Activated B cell treated with CpG ODN at 0.5 μM for 24 hours (primary cell): ENCODE measurements around the gene RFX2. TPM values are rescaled to one million over a fixed set of nuclear protein-coding genes. Genes with fewer than 3 reads are reported as not detected.

Experiments used
- ATAC-seq: fragments of 200-7000 bp; cut with Tn5 transposase; one replicate; pipeline ENCODE4 v1.10.0; 2021; ENCODE audit warnings: low read depth, mild to moderate bottlenecking, moderate library complexity
- CTCF ChIA-PET: fragments of 350-600 bp; sonication (Branson Sonifier 250); formaldehyde crosslinking; loops from one replicate; lab custom pipeline; 2021; ENCODE audit warnings: antibody characterized with exemption; lab: Charles Lee
- POLR2A ChIA-PET: fragments of 350-600 bp; sonication (Branson Sonifier 250); formaldehyde crosslinking; loops from one replicate; lab custom pipeline; 2021; ENCODE audit warnings: antibody characterized with exemption; lab: Charles Lee
- DNase-seq: peaks from one replicate; pipeline ENCODE4 v3.0.0; 2022
- H3K27ac Mint-ChIP-seq: one replicate; pipeline ENCODE4 v1.8.0; 2020; ENCODE audit warnings: mixed read lengths
- H3K27me3 Mint-ChIP-seq: one replicate; pipeline ENCODE4 v1.8.0; 2021; ENCODE audit warnings: mixed read lengths
- H3K36me3 Mint-ChIP-seq: one replicate; pipeline ENCODE4 v1.8.0; 2021; ENCODE audit warnings: low read depth, mixed read lengths
- H3K4me1 Mint-ChIP-seq: one replicate; pipeline ENCODE4 v1.8.0; 2021; ENCODE audit warnings: mixed read lengths
- H3K4me3 Mint-ChIP-seq: one replicate; pipeline ENCODE4 v1.8.0; 2020; ENCODE audit warnings: mild to moderate bottlenecking, mixed read lengths
- H3K9me3 Mint-ChIP-seq: one replicate; pipeline ENCODE4 v1.8.0; 2020; ENCODE audit warnings: mixed read lengths
- CTCF ChIP-seq: fragments of 200-600 bp; IDR thresholded peaks from one replicate; pipeline ENCODE4 v1.8.0; 2022; ENCODE audit warnings: antibody characterized with exemption, mild to moderate bottlenecking
- intact Hi-C: fragments of 100-400 bp; cut with micrococcal nuclease; formaldehyde crosslinking; loops from one replicate; pipeline ENCODE4 v1.15.1; 2024
- total RNA-seq: library from RNA; stranded (reverse); gene quantifications from 2 replicates; pipeline ENCODE4 v1.2.3, GENCODE V29; 2022

The RFX2 gene
- total RNA-seq, 1 donor from 2014 or later = 7.0 TPM

DNA sequence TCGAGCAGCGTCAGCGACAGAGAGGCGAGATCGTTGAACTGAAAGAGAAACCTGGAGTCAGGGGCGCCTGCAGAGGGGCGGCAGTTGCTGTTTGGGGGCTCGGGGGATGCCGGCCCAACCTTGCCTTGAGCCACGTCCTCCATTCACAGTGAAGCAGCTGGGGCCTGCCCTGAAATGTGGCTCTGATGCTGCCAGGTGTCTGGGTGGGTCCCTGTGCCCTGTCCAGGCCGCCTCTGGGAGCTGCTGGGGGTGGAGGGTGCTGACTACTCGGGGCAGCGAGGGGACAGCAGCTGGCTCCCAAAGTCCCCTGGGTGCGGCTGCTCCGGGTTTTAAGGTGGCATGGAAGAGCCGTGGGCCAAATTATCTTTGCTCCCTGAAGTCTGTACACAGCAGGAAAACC, 114.7 kb downstream of the RFX2 start:
- TF ChIP-seq CTCF = no peak
- CTCF ChIA-PET = no interaction called here
- no peak overlapping the region for H3K27ac Mint-ChIP-seq
- DNase-seq (no peak), ATAC-seq (no peak)
- POLR2A ChIA-PET = no interaction called here
- peaks cover 16% of the 10 kb centered on the region for H3K4me1 Mint-ChIP-seq
- no peaks in the 10 kb centered on the region for H3K36me3 Mint-ChIP-seq
- no peak overlapping the region for H3K4me3 Mint-ChIP-seq
- intact Hi-C loops = no loop called here
- no peaks in the 10 kb centered on the region for H3K27me3 Mint-ChIP-seq
- H3K9me3 Mint-ChIP-seq = peaks cover 3% of the 10 kb centered on the region

- H3K27ac Mint-ChIP-seq = no peak overlapping the region
- H3K36me3 Mint-ChIP-seq = no peaks in the 10 kb centered on the region
- no peak for DNase-seq
- intact Hi-C loops = loop anchor here (5.0 kb wide), 1 partner anchor 118 kb away; the partner anchor contains the start of gene RFX2
- ATAC-seq = no peak
- no peak for TF ChIP-seq CTCF
- H3K9me3 Mint-ChIP-seq = no peaks in the 10 kb centered on the region
- peaks cover 22% of the 10 kb centered on the region for H3K4me1 Mint-ChIP-seq
- H3K4me3 Mint-ChIP-seq = no peak overlapping the region
- H3K27me3 Mint-ChIP-seq = no peaks in the 10 kb centered on the region
- CTCF ChIA-PET = no interaction called here
- POLR2A ChIA-PET = no interaction called here
These were observed 115.7 kb downstream of the RFX2 start for GRCh38 chr19:5994405-5995165.

DNA sequence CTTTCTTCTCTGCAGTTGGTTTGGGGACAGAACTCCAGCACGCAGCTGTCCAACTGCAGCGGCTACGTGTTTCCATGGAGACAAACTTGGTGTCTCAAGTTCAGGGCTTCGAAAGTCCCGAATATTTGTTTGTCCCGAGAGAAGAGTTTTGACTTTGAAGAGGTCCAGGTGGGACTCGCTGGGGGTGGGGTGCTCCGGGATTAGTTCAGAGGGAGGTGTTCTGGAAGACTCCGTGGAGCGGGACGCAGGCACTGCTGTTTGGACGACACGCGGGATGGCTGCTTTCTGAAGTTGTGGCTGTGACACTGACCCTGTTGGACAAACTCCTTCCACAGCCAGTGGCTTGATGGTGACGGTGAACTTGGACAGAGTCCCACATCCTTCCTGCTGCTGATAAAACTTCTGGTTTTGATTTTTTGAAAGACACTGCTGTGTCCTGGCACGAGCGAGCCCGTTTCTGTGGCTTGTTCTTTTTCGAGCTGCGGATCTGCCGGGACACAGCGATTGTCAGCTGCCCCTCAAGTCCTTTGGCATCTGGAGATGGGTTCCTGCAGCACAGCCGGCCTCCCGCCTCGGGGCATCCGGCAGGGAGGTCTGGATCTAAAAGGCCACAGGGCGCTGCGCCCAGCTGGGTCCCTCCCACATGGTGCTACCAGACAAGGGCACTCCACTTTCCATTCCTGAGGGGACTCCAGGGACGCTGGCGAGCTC, 116.5 kb downstream of the RFX2 start:
- no peak overlapping the region for H3K4me3 Mint-ChIP-seq
- ATAC-seq (no peak), DNase-seq (no peak)
- ChIA-PET POLR2A (interaction anchor here (0.6 kb wide), 1 partner anchor 44 kb away, joined by 3 read pairs; no protein-coding TSS in a partner anchor), CTCF (interaction anchor here (0.9 kb wide), 1 partner anchor 26 kb away, joined by 4 read pairs; no protein-coding TSS in a partner anchor)
- peaks cover 22% of the 10 kb centered on the region for H3K4me1 Mint-ChIP-seq
- H3K9me3 Mint-ChIP-seq = no peaks in the 10 kb centered on the region
- no peaks in the 10 kb centered on the region for H3K36me3 Mint-ChIP-seq
- intact Hi-C loops = loop anchor here (5.0 kb wide), 1 partner anchor 118 kb away; the partner anchor contains the start of gene RFX2
- peak overlapping the region; percentile 27 for H3K27ac Mint-ChIP-seq
- no peak for TF ChIP-seq CTCF
- no peaks in the 10 kb centered on the region for H3K27me3 Mint-ChIP-seq

- H3K27me3 Mint-ChIP-seq = no peaks in the 10 kb centered on the region
- no peak for DNase-seq
- intact Hi-C loops = loop anchor here (5.0 kb wide), 1 partner anchor 119 kb away; the partner anchor contains the start of gene RFX2
- TF ChIP-seq CTCF = no peak
- no peak for ATAC-seq
- no peaks in the 10 kb centered on the region for H3K36me3 Mint-ChIP-seq
- ChIA-PET POLR2A (no interaction called here), CTCF (interaction anchor here (0.9 kb wide), 1 partner anchor 25 kb away, joined by 4 read pairs; no protein-coding TSS in a partner anchor)
- no peak overlapping the region for H3K4me3 Mint-ChIP-seq
- no peak overlapping the region for H3K27ac Mint-ChIP-seq
- H3K4me1 Mint-ChIP-seq = peaks cover 22% of the 10 kb centered on the region
- no peaks in the 10 kb centered on the region for H3K9me3 Mint-ChIP-seq
These were observed 117.1 kb downstream of the RFX2 start for GRCh38 chr19:5993201-5993600.

- H3K27ac Mint-ChIP-seq = no peak overlapping the region
- H3K9me3 Mint-ChIP-seq = no peaks in the 10 kb centered on the region
- no peaks in the 10 kb centered on the region for H3K36me3 Mint-ChIP-seq
- no peak for DNase-seq
- ChIA-PET POLR2A (interaction anchor here (0.7 kb wide), 1 partner anchor 116 kb away, joined by 4 read pairs; no protein-coding TSS in a partner anchor), CTCF (interaction anchor here (0.9 kb wide), 1 partner anchor 25 kb away, joined by 4 read pairs; no protein-coding TSS in a partner anchor)
- TF ChIP-seq CTCF = no peak
- no peak overlapping the region for H3K4me3 Mint-ChIP-seq
- no peaks in the 10 kb centered on the region for H3K27me3 Mint-ChIP-seq
- H3K4me1 Mint-ChIP-seq = peaks cover 23% of the 10 kb centered on the region
- intact Hi-C loops = loop anchor here (5.0 kb wide), 1 partner anchor 120 kb away; the partner anchor contains the start of gene RFX2
- ATAC-seq = peak; percentile 25
These were observed 117.5 kb downstream of the RFX2 start for GRCh38 chr19:5992756-5993155.
